HFF-Myc (cell line): ENCODE results near the gene LARP4B.

ENCODE experiments used
- DNase-seq: peaks from one replicate; pipeline ENCODE4 v3.0.0-alpha.2; 2011; ENCODE audit warnings: low read depth; ENCODE audit errors: extremely low read depth
- H3K4me3 ChIP-seq: replicated peaks from 2 replicates; pipeline ENCODE4 v1.5.1; 2011; ENCODE audit warnings: low read depth, mild to moderate bottlenecking, control low read depth, low read length
- CTCF ChIP-seq: IDR thresholded peaks from 2 replicates; pipeline ENCODE4 v1.5.1; 2012; ENCODE audit warnings: mild to moderate bottlenecking, low read depth, low read length, control low read depth; ENCODE audit errors: missing control alignments

Gene LARP4B

GRCh38 chr10:782751-783648, 148.5 kb downstream of the LARP4B start:
- no peak for TF ChIP-seq CTCF
- DNase-seq: no peak
- no peak overlapping the region for H3K4me3 ChIP-seq

- no peak for TF ChIP-seq CTCF
- no peak for DNase-seq
- H3K4me3 ChIP-seq: no peak overlapping the region
These were observed 150.7 kb downstream of the LARP4B start for GRCh38 chr10:780536-781524.

GRCh38 chr10:778626-779330, 152.7 kb downstream of the LARP4B start:
- no peak for TF ChIP-seq CTCF
- H3K4me3 ChIP-seq: no peak overlapping the region
- no peak for DNase-seq

GRCh38 chr10:777913-778479, 153.5 kb downstream of the LARP4B start:
- DNase-seq: no peak
- TF ChIP-seq CTCF: no peak
- H3K4me3 ChIP-seq: no peak overlapping the region

GRCh38 chr10:776772-777171, 154.7 kb downstream of the LARP4B start:
- H3K4me3 ChIP-seq: no peak overlapping the region
- no peak for TF ChIP-seq CTCF
- no peak for DNase-seq

- no peak overlapping the region for H3K4me3 ChIP-seq
- TF ChIP-seq CTCF: no peak
- no peak for DNase-seq
These were observed 156.0 kb downstream of the LARP4B start for GRCh38 chr10:775245-776075.
